Suprapubic skin (tissue), 3 donors: Measurements from ENCODE around the gene MKLN1.

Source experiments
- CTCF ChIP-seq, 2 donors: fragments of 200-600 bp in 1 of 2; fragments of 450-650 bp in 1 of 2; sonication (generic) in 1 of 2; IDR thresholded peaks; one replicate each; pipeline ENCODE4 v1.5.1; 2016 to 2019; ENCODE audit warnings: antibody characterized with exemption in 2 of 2, mild to moderate bottlenecking in 1 of 2, moderate library complexity in 1 of 2
- EP300 ChIP-seq: sonication (generic); formaldehyde crosslinking; IDR thresholded peaks from one replicate; pipeline ENCODE4 v1.6.1; 2017; ENCODE audit warnings: antibody characterized with exemption

GRCh38 chr7:131488361-131488760 is 160.7 kb downstream of the MKLN1 start:
- no peak for TF ChIP-seq CTCF (IDR thresholded peaks at IDR 0.05)
- TF ChIP-seq EP300 = no peak
